Esophagus muscularis mucosa (tissue), 4 donors: ENCODE results near the gene ABHD5.

Experiments used
- EP300 ChIP-seq: sonication (generic); formaldehyde crosslinking; IDR thresholded peaks from one replicate; pipeline ENCODE4 v1.6.1; 2017; ENCODE audit warnings: antibody characterized with exemption
- POLR2A ChIP-seq: fragments of 450-650 bp; IDR thresholded peaks from one replicate; pipeline ENCODE4 v1.6.1; 2017; ENCODE audit warnings: antibody characterized with exemption, moderate library complexity, mild to moderate bottlenecking, low read depth
- TF ChIP-seq, protein P1 (sequence below), 3 experiments: fragments of 200-600 bp in 2 of 3; fragments of 450-650 bp in 1 of 3; sonication (generic) in 2 of 3; IDR thresholded peaks; one replicate each; pipeline ENCODE4 v1.5.1; 2017 to 2019; ENCODE audit warnings: antibody characterized with exemption in 3 of 3, mild to moderate bottlenecking in 2 of 3, moderate library complexity in 1 of 3

GRCh38 chr3:43695443-43695842 lies 4.7 kb downstream of the ABHD5 start:
- no peak for TF ChIP-seq EP300
- TF ChIP-seq, protein P1, sequence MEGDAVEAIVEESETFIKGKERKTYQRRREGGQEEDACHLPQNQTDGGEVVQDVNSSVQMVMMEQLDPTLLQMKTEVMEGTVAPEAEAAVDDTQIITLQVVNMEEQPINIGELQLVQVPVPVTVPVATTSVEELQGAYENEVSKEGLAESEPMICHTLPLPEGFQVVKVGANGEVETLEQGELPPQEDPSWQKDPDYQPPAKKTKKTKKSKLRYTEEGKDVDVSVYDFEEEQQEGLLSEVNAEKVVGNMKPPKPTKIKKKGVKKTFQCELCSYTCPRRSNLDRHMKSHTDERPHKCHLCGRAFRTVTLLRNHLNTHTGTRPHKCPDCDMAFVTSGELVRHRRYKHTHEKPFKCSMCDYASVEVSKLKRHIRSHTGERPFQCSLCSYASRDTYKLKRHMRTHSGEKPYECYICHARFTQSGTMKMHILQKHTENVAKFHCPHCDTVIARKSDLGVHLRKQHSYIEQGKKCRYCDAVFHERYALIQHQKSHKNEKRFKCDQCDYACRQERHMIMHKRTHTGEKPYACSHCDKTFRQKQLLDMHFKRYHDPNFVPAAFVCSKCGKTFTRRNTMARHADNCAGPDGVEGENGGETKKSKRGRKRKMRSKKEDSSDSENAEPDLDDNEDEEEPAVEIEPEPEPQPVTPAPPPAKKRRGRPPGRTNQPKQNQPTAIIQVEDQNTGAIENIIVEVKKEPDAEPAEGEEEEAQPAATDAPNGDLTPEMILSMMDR (IDR thresholded peaks at IDR 0.05): no peak
- no peak for TF ChIP-seq POLR2A
